Panc1 (cell line): ENCODE measurements around the gene AMOTL1.

Experiments
- POLR2AphosphoS5 ChIP-seq: IDR thresholded peaks from 2 replicates; pipeline ENCODE4 v1.6.1; 2012; ENCODE audit warnings: mild to moderate bottlenecking, low read depth, low read length, moderate library complexity
- SIN3A ChIP-seq: IDR thresholded peaks from 2 replicates; pipeline ENCODE4 v1.6.1; 2012; ENCODE audit warnings: low read depth, mild to moderate bottlenecking, low read length, moderate library complexity, borderline replicate concordance; ENCODE audit not compliant: insufficient read depth
- TF ChIP-seq, protein P1 (sequence below): fragments of 450-650 bp; IDR thresholded peaks from 2 replicates; pipeline ENCODE4 v1.5.1; 2017; ENCODE audit warnings: mild to moderate bottlenecking
- TF ChIP-seq, protein P2 (sequence below), 2 experiments: IDR thresholded peaks; 2 replicates each; pipeline ENCODE4 v1.6.1; 2011 to 2012; ENCODE audit warnings: low read depth in 2 of 2, control low read depth in 1 of 2, low read length in 1 of 2, mild to moderate bottlenecking in 1 of 2, moderate library complexity in 1 of 2; ENCODE audit not compliant: insufficient read depth in 1 of 2

DNA sequence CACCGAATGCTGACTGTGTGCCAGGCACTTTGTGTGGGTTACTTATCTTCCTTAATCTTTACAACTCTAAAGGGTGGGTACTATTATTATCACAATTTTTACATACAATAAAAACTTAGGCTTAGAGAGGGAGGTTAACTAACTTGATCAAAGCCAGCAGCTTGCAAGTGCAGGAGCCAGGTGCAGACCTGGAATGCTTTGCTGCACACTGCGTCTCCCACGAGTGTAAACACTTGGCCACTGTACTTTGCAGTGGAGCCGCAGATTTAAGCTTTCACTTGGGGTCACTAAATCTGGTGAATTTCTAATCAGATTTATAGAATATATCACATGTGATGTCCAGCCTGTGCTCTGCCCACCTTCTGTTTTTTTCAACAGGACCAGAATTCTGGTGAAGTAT lies 36.7 kb downstream of the AMOTL1 start:
- TF ChIP-seq, protein P1, sequence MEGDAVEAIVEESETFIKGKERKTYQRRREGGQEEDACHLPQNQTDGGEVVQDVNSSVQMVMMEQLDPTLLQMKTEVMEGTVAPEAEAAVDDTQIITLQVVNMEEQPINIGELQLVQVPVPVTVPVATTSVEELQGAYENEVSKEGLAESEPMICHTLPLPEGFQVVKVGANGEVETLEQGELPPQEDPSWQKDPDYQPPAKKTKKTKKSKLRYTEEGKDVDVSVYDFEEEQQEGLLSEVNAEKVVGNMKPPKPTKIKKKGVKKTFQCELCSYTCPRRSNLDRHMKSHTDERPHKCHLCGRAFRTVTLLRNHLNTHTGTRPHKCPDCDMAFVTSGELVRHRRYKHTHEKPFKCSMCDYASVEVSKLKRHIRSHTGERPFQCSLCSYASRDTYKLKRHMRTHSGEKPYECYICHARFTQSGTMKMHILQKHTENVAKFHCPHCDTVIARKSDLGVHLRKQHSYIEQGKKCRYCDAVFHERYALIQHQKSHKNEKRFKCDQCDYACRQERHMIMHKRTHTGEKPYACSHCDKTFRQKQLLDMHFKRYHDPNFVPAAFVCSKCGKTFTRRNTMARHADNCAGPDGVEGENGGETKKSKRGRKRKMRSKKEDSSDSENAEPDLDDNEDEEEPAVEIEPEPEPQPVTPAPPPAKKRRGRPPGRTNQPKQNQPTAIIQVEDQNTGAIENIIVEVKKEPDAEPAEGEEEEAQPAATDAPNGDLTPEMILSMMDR: no peak
- TF ChIP-seq SIN3A: no peak
- TF ChIP-seq, protein P2, sequence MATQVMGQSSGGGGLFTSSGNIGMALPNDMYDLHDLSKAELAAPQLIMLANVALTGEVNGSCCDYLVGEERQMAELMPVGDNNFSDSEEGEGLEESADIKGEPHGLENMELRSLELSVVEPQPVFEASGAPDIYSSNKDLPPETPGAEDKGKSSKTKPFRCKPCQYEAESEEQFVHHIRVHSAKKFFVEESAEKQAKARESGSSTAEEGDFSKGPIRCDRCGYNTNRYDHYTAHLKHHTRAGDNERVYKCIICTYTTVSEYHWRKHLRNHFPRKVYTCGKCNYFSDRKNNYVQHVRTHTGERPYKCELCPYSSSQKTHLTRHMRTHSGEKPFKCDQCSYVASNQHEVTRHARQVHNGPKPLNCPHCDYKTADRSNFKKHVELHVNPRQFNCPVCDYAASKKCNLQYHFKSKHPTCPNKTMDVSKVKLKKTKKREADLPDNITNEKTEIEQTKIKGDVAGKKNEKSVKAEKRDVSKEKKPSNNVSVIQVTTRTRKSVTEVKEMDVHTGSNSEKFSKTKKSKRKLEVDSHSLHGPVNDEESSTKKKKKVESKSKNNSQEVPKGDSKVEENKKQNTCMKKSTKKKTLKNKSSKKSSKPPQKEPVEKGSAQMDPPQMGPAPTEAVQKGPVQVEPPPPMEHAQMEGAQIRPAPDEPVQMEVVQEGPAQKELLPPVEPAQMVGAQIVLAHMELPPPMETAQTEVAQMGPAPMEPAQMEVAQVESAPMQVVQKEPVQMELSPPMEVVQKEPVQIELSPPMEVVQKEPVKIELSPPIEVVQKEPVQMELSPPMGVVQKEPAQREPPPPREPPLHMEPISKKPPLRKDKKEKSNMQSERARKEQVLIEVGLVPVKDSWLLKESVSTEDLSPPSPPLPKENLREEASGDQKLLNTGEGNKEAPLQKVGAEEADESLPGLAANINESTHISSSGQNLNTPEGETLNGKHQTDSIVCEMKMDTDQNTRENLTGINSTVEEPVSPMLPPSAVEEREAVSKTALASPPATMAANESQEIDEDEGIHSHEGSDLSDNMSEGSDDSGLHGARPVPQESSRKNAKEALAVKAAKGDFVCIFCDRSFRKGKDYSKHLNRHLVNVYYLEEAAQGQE (IDR thresholded peaks at IDR 0.05; ENCODE audit: insufficient read depth in 1 of 2, low read depth in 2 of 2, low read length in 1 of 2): no peak
- TF ChIP-seq POLR2AphosphoS5: no peak
